ENCODE results near the gene ZSWIM6.
A peak's percentile ranks its signal among the peaks of the same experiment; 100 is the strongest.

ZSWIM6 gene

GRCh38 chr5:61328791-61329549 lies 3.1 kb upstream of the ZSWIM6 start:
- DNase-seq (ENCODE audit: low read depth, low spot score), result no peak
- no peak overlapping the region for H3K4me3 ChIP-seq (ENCODE audit: low read length)

GRCh38 chr5:61329550-61330128 lies 2.4 kb upstream of the ZSWIM6 start:
- H3K4me3 ChIP-seq (ENCODE audit: low read length), result no peak overlapping the region
- DNase-seq (ENCODE audit: low read depth, low spot score), result no peak

- peak overlapping the region; percentile 62 for H3K4me3 ChIP-seq (ENCODE audit: low read length)
- DNase-seq (ENCODE audit: low read depth, low spot score), result peak; percentile 12
Observed at GRCh38 chr5:61330341-61330844, 1.7 kb upstream of the ZSWIM6 start.

DNA sequence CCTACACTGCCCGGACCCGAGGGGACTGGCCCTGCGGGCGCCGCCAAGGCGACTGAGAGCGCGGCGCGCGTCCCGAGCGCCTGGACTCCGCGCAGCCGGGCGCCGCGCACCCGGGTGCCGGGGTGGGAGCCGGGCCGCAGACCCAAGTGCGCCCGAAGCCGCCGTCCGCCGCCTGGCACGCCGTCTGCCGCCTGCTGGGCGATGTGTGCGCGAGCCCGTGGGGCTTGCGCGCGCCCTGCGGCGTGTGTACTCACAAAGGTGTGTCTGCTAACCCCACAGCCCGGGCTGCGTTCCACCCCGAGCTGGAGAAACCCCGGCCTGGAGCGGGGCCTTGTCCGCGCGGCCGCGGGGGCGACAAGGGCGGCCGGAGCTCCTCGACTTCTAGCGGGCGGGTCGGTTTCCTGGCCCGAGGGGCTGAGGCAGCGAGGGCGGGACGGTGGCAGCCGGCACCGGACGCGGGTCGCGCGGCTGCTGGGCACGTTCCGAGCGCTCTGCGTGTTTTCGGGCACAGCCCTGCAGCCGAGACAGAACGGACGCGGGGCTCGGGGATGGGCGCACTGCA lies 1.1 kb upstream of the ZSWIM6 start:
- peak overlapping the region; percentile 62 for H3K4me3 ChIP-seq (ENCODE audit: low read length)
- DNase-seq (ENCODE audit: low read depth, low spot score), result peak; percentile 41

- peak overlapping the region; percentile 60 for H3K4me3 ChIP-seq (ENCODE audit: low read length)
- no peak for DNase-seq (ENCODE audit: low read depth, low spot score)
Observed at GRCh38 chr5:61332358-61332749, 296 bp downstream of the ZSWIM6 start.

- DNase-seq (ENCODE audit: low read depth, low spot score), result no peak
- peak overlapping the region; percentile 41 for H3K4me3 ChIP-seq (ENCODE audit: low read length)
Observed at GRCh38 chr5:61332851-61333320, 828 bp downstream of the ZSWIM6 start.

DNA sequence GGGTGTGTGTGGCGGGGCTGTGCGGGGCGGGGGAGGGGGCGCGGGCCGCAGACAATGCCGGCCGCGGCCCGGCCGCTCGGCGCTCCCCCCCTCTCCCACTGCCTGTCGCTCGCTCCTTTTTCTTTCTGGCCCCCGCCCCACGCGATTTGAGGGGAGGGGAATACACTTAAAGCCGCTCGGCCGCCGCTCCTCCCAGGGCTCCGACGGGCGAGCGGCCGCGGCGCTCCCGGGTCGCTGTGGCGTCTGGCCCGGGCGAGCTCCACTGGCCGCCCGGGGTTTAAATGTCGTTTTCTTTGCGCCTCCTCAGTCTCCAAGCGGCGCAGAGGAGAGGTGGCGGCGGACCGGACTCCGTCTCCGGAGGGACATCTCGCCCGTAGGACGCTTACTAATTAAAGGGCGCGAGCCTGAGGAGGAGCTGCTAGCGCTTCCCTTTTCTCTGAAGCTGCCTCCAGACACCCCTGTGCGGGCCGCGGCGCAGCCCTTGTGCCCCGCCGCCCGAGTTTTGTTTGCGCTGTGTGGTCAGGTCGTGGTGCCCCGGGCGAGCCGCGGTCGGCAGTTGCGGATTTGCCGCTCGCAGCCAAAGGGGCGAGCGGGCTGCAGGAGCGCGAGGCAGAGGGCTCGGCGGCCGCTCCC lies 1.4 kb downstream of the ZSWIM6 start:
- H3K4me3 ChIP-seq (ENCODE audit: low read length), result peak overlapping the region; percentile 41; the same call in 1 of the 2 replicates
- DNase-seq (ENCODE audit: low read depth, low spot score), result no peak

GRCh38 chr5:61333954-61334867 lies 2.2 kb downstream of the ZSWIM6 start:
- no peak overlapping the region for H3K4me3 ChIP-seq (ENCODE audit: low read length)

GRCh38 chr5:61334868-61335615 lies 3.0 kb downstream of the ZSWIM6 start:
- DNase-seq (ENCODE audit: low read depth, low spot score), result no peak
- no peak overlapping the region for H3K4me3 ChIP-seq (ENCODE audit: low read length)

More at GRCh38 chr5:61333954-61334867, 2.2 kb downstream of the ZSWIM6 start:
- DNase-seq (ENCODE audit: low read depth, low spot score), result no peak

DNA sequence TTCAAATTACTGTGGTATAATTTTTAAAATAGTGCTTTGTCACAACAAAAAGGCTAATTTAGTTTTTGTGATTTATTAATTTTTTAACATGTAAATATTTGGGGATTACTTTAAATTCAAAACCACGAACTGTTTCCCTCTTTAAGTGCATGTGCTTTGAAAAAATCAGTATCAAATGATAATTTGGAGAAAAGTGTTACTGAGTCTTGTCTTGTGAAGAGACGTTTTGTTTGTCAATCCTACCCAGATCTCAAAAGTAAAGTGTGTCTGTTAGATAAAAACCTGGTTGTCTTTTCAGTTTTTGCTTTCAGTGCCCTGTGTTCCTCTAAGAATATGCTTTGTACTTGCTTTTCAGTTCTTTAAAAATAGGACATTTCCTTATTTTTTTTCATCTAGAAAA lies 7.7 kb downstream of the ZSWIM6 start:
- no peak overlapping the region for H3K4me3 ChIP-seq (ENCODE audit: low read length)
- no peak for DNase-seq (ENCODE audit: low read depth, low spot score)

DNA sequence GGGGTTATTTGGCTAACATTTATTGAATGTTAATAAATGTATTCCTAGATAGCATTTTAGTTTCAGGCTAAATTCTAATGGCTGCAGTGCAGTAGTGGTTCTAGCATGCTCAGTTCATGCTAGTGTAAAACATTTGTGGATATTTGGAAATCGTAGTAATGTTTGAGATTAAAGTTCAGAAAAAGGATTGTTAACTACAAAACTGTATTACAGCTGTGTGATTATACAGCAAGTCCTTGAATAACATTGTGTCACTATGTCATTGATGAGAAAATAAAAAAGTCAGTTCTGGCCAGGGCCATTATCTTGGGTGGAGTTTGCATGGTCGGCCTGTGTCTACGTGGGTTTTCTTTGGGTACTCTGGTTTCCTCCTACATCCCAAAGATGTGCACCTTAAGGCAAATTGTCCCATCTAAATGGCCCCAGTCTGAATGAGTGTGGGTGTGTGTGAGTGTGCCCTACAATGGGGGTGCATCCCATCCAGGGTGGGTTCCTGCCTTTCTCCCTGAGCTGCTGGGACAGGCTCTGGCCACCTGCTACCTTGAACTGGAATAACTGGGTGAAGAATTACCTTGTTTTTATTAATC lies 8.8 kb downstream of the ZSWIM6 start:
- no peak overlapping the region for H3K4me3 ChIP-seq (ENCODE audit: low read length)
- no peak for DNase-seq (ENCODE audit: low read depth, low spot score)

DNA sequence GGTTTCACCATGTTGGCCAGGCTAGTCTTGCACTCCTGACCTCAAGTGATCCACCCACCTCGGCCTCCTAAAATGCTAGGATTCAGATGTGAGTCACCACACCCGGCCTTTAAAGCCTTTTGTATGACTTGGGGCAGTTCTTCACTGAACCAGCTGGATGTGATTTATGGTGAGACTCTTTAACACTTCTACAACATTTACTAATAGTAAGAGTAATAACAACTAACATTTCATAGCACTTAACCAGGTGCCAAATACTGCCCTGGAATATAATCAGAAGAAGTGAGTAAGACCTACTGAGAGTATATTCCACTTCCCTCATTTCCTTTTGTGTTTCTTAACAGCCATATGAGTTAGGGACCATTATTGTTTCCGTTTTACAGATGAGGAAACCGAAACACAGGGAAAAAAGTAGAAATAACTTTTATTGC lies 10.0 kb downstream of the ZSWIM6 start:
- H3K4me3 ChIP-seq (ENCODE audit: low read length), result no peak overlapping the region
- DNase-seq (ENCODE audit: low read depth, low spot score), result no peak

- no peak for DNase-seq (ENCODE audit: low read depth, low spot score)
- no peak overlapping the region for H3K4me3 ChIP-seq (ENCODE audit: low read length)
Observed at GRCh38 chr5:61344187-61344944, 12.3 kb downstream of the ZSWIM6 start.

DNA sequence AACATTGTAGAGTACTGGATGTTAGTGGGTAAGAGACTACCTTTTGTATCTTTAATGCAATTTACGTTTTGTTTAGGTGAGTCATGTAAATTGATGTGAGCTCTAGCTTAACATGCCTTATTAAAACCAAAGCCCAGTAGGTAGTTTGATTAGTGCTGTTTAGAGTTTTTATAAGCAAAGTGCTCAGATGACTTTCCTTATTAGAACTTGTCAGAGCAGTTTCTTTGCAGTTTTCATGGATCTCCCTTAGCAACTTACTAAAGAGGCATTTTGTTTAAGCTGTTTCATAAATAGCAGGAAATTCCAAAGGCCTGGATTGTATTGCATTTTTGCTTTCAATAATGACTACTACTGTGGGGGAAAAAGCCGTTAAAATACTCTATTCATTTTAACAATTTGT lies 14.5 kb downstream of the ZSWIM6 start:
- no peak for DNase-seq (ENCODE audit: low read depth, low spot score)

DNA sequence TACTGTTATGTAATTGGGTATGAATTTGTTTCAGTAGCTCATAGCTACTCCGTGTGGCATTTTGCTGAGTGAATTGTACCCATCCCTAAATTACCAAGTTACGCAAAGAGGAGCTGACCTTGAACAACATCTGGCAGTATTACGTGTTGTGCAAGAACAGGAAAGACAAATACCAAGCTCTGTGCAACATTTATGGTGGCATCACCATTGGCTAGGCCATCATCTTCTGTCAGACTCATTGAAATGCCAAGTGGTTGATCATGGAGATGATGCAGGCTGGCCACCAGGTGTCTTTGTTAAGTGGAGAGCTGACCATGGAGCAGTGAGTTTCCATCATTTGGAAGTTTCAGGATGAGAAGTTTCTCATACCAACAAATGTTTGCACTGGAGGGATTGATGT lies 15.0 kb downstream of the ZSWIM6 start:
- DNase-seq (ENCODE audit: low read depth, low spot score), result no peak
- H3K4me3 ChIP-seq (ENCODE audit: low read length), result no peak overlapping the region

More for the DNA sequence above, 14.5 kb downstream of the ZSWIM6 start:
- H3K4me3 ChIP-seq (ENCODE audit: low read length), result no peak overlapping the region

GRCh38 chr5:61348447-61348846 lies 16.4 kb downstream of the ZSWIM6 start:
- no peak for DNase-seq (ENCODE audit: low read depth, low spot score)
- H3K4me3 ChIP-seq (ENCODE audit: low read length), result no peak overlapping the region

GRCh38 chr5:61349935-61350334 lies 17.9 kb downstream of the ZSWIM6 start:
- H3K4me3 ChIP-seq (ENCODE audit: low read length), result no peak overlapping the region
- no peak for DNase-seq (ENCODE audit: low read depth, low spot score)

All from Jurkat, Clone E6-1 (cell line).